Measurements from ENCODE around the gene TMCO4.

TMCO4 gene

DNA sequence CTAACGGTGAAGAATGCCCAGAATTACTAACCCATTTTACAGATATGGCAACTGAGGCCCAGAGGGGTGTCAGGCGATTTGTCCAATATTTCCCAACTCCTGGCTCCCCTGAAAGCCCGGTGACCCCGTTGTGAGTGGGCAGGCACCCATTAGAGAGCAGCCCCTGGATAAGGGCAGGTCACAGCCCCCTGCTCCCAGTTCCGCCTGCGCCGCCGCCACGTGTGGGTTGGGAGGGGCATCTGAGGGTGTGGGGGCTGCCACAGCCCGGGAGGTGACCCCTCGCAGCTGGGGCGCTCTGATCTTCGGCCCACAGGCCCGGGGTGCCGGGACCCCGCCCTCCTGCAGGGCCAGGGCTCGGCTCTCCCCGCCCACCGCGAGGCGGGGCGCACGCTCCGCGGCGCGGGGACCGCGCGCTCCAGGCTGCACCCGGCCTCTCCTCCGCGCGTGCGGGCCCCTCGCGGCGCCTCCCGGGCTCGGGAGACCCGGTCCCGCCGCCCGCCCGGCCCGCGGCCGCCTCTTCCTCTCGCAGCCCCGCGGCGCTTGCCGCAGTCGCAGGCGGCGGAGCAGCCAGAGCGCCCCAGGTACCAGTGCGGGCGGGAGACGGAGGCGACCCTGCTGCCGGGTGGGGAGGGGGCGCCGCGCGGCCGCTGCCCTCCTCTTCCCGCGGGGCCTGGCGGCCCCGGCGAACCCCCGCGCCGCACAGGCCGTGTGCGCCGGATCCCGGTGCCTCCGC lies 135.1 kb downstream of the TMCO4 start, which contains the start of gene HTR6:
TSS of gene HTR6 (plus strand) at position 423 of the 733 bp plus-strand sequence. CDS start 879 bp downstream, outside the sequence.
- DNase-seq (ENCODE audit: low read depth): no peak
- H3K4me3 ChIP-seq (ENCODE audit: low read depth, low read length): peak within 1 kb of the TSS; percentile 14
- TF ChIP-seq, protein P1, sequence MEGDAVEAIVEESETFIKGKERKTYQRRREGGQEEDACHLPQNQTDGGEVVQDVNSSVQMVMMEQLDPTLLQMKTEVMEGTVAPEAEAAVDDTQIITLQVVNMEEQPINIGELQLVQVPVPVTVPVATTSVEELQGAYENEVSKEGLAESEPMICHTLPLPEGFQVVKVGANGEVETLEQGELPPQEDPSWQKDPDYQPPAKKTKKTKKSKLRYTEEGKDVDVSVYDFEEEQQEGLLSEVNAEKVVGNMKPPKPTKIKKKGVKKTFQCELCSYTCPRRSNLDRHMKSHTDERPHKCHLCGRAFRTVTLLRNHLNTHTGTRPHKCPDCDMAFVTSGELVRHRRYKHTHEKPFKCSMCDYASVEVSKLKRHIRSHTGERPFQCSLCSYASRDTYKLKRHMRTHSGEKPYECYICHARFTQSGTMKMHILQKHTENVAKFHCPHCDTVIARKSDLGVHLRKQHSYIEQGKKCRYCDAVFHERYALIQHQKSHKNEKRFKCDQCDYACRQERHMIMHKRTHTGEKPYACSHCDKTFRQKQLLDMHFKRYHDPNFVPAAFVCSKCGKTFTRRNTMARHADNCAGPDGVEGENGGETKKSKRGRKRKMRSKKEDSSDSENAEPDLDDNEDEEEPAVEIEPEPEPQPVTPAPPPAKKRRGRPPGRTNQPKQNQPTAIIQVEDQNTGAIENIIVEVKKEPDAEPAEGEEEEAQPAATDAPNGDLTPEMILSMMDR (conservative IDR thresholded peaks at IDR 0.05; ENCODE audit: low read depth, low read length): no peak

DNA sequence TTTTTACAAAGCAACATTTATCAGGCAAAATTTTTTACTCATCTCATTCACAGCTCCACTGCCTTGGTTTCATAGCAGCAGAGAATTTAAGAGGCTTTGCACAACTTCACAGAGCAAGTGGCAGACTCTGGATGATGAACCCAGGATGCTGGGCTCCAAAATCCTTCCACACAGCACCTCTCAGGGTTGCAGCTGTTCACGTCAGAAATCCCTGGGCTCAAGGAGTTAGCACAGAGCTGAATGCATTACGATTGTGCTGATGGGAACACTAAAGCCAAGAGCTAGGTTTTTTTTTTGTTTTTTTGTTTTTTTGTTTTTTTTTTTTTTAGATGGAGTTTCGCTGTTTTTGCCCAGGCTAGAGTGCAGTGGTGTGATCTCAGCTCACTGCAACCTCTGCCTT lies 137.4 kb downstream of the TMCO4 start:
- no peak overlapping the region for H3K4me3 ChIP-seq (ENCODE audit: low read depth, low read length)
- no peak for DNase-seq (ENCODE audit: low read depth)
- TF ChIP-seq, protein P1 (conservative IDR thresholded peaks at IDR 0.05; ENCODE audit: low read depth, low read length): no peak

DNA sequence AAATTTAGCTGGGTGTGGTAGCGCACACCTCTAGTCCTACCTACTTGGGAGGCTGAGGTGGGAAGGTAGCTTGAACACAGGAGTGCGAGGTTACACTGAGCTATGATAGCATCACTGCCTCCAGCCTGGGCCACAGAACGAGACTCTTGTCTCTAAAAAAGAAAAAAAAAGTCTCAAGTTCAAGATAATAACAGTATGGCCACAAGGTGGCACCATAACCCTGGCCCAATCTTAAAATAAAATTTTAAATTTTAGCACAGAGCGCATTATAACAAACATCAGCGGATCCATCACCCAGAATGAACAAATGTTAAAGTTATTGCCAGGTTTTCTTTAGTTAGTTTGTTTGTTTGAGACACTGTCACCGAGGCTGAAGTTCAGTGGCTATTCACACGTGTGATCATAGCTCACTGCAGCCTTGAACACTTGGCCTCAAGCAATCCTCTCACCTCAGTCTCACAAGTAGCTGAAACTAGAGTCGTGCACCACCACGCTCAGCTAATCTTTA lies 137.9 kb downstream of the TMCO4 start:
- DNase-seq (ENCODE audit: low read depth): peak; percentile 69
- no peak overlapping the region for H3K4me3 ChIP-seq (ENCODE audit: low read depth, low read length)
- TF ChIP-seq, protein P1 (conservative IDR thresholded peaks at IDR 0.05; ENCODE audit: low read depth, low read length): peak; percentile 63

DNA sequence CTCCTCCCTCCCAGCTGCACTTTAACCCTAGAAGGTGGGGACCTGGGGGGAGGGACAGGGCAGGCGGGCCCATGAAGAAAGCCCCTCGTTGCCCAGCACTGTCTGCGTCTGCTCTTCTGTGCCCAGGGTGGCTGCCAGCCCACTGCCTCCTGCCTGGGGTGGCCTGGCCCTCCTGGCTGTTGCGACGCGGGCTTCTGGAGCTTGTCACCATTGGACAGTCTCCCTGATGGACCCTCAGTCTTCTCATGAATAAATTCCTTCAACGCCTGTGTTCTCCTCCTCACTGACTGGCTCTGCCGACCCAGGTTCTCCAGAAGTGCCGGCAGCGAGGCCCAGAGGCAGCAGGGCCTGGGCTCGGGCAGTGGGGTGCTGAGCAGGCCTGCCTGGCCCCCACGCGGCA lies 141.5 kb downstream of the TMCO4 start:
- DNase-seq (ENCODE audit: low read depth): no peak
- TF ChIP-seq, protein P1 (conservative IDR thresholded peaks at IDR 0.05; ENCODE audit: low read depth, low read length): no peak
- no peak overlapping the region for H3K4me3 ChIP-seq (ENCODE audit: low read depth, low read length)

DNA sequence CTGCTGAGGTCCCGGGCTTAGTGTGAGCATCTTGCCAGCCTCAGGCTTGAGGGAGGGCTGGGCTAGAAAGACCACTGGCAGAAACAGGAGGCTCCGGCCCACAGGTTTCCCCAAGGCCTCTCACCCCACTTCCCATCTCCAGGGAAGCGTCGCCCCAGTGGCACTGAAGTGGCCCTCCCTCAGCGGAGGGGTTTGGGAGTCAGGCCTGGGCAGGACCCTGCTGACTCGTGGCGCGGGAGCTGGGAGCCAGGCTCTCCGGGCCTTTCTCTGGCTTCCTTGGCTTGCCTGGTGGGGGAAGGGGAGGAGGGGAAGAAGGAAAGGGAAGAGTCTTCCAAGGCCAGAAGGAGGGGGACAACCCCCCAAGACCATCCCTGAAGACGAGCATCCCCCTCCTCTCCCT lies 142.2 kb downstream of the TMCO4 start:
- no peak for DNase-seq (ENCODE audit: low read depth)
- TF ChIP-seq, protein P1 (conservative IDR thresholded peaks at IDR 0.05; ENCODE audit: low read depth, low read length): no peak
- H3K4me3 ChIP-seq (ENCODE audit: low read depth, low read length): no peak overlapping the region

DNA sequence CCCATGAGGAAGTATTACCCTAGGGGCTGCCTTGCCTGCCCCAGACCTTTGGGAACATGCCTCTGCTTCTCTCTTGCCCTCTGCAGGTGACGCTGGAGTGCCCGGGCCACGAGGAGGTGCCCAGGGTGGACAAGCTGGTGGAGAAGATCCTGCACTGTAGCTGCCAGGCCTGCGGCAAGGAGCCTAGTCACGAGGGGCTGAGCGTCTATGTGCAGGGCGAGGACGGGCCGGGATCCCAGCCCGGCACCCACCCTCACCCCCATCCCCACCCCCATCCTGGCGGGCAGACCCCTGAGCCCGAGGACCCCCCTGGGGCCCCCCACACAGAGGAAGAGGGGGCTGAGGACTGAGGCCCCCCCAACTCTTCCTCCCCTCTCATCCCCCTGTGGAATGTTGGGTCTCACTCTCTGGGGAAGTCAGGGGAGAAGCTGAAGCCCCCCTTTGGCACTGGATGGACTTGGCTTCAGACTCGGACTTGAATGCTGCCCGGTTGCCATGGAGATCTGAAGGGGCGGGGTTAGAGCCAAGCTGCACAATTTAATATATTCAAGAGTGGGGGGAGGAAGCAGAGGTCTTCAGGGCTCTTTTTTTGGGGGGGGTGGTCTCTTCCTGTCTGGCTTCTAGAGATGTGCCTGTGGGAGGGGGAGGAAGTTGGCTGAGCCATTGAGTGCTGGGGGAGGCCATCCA lies 142.8 kb downstream of the TMCO4 start:
- no peak for DNase-seq (ENCODE audit: low read depth)
- no peak overlapping the region for H3K4me3 ChIP-seq (ENCODE audit: low read depth, low read length)
- TF ChIP-seq, protein P1 (conservative IDR thresholded peaks at IDR 0.05; ENCODE audit: low read depth, low read length): no peak
